K562 (cell line): ENCODE results near the gene ZNF667. TPM values are rescaled to one million over a fixed set of nuclear protein-coding genes. Genes with fewer than 3 reads are reported as not detected.
A peak's percentile ranks its signal among the peaks of the same experiment; 100 is the strongest.

Experiments used
- ATAC-seq: fragments of 200-7000 bp; cut with Tn5 transposase; 3 replicates; pipeline ENCODE4 v1.9.1; 2020; ENCODE audit warnings: moderate library complexity
- BruUV-seq: library from RNA; stranded (reverse); fragments of 400-500 nt; replicated peaks from 2 replicates; lab custom pipeline; 2021; lab: Mats Ljungman, UMichigan
- CTCF ChIA-PET: fragments of 300-600 bp; formaldehyde crosslinking; extraction: SDS; loops from one replicate; lab custom pipeline; 2021; ENCODE audit warnings: low intra/inter-chr PET ratio; lab: Yijun Ruan, JAX
- POLR2A ChIA-PET: fragments of 300-600, 350-650 bp; sonication (Branson Sonifier 250); formaldehyde crosslinking; extraction: SDS; loops from one replicate; lab custom pipeline; 2021; ENCODE audit warnings: antibody characterized with exemption, inconsistent platforms; lab: Yijun Ruan, JAX
- DNase-seq, 4 experiments: peaks; one replicate each; pipeline versions ENCODE4 v3.0.0 to v3.0.0-alpha.2; 2011 to 2018; ENCODE audit warnings: low spot score in 3 of 4, mixed read lengths in 3 of 4; ENCODE audit errors: extremely low read depth in 1 of 4
- FAIRE-seq: peaks from 2 replicates; lab custom pipeline; 2011; peaks lifted over from hg19 to GRCh38; lab: Jason Lieb, UNC
- H2AFZ ChIP-seq: 2 replicates; pipeline ENCODE4 v1.6.0; 2011; ENCODE audit warnings: low read depth, low read length, control low read depth, inconsistent platforms
- H3K27ac ChIP-seq: fragments of 200-600 bp; 3 replicates; pipeline ENCODE4 v1.8.0; 2011; ENCODE audit warnings: low read depth, mild to moderate bottlenecking, control low read depth, inconsistent platforms, low read length, moderate library complexity, mixed read lengths; ENCODE audit errors: extremely low read depth
- H3K27me3 ChIP-seq, 2 experiments: fragments of 300-600 bp in 1 of 2; 2 replicates in 1 of 2; 3 replicates in 1 of 2; pipeline versions ENCODE4 v1.6.0 to v1.8.0; 2011; ENCODE audit warnings: inconsistent platforms in 2 of 2, low read length in 2 of 2, mild to moderate bottlenecking in 1 of 2, mixed read lengths in 1 of 2, moderate library complexity in 1 of 2; ENCODE audit not compliant: control insufficient read depth in 2 of 2, insufficient read depth in 2 of 2
- H3K36me3 ChIP-seq: fragments of 300-600 bp; 3 replicates; pipeline ENCODE4 v1.8.0; 2011; ENCODE audit warnings: mild to moderate bottlenecking, low read length, inconsistent platforms; ENCODE audit not compliant: control insufficient read depth, insufficient read depth
- H3K4me1 ChIP-seq, 2 experiments: fragments of 200-600 bp in 1 of 2; replicated peaks in 1 of 2; 2 replicates in 1 of 2; 3 replicates in 1 of 2; pipeline versions ENCODE4 v1.5.1 to v1.8.0; 2011; ENCODE audit warnings: inconsistent platforms in 2 of 2, low read length in 2 of 2, mild to moderate bottlenecking in 1 of 2, mixed read lengths in 1 of 2, moderate library complexity in 1 of 2; ENCODE audit not compliant: control insufficient read depth in 2 of 2, insufficient read depth in 2 of 2
- H3K4me2 ChIP-seq: 2 replicates; pipeline ENCODE4 v1.6.1; 2011; ENCODE audit warnings: low read length, control low read depth, inconsistent platforms, mixed read lengths; ENCODE audit not compliant: insufficient read depth
- H3K4me3 ChIP-seq: fragments of 200-600 bp; sonication (generic), shearing (Covaris generic); 2 replicates; pipeline ENCODE4 v1.5.1; 2016; ENCODE audit warnings: control low read depth, inconsistent platforms
- H3K79me2 ChIP-seq: fragments of 200-600 bp; 3 replicates; pipeline ENCODE4 v1.8.0; 2011; ENCODE audit warnings: low read length, inconsistent platforms; ENCODE audit not compliant: control insufficient read depth, insufficient read depth
- H3K9ac ChIP-seq, 2 experiments: 2 replicates each; pipeline versions ENCODE4 v1.6.0 to v1.6.1; 2011; ENCODE audit warnings: low read depth in 2 of 2, low read length in 2 of 2, control low read depth in 1 of 2, inconsistent platforms in 1 of 2, mild to moderate bottlenecking in 1 of 2, mixed read lengths in 1 of 2; ENCODE audit not compliant: insufficient read depth in 1 of 2
- H3K9me1 ChIP-seq: one replicate; pipeline ENCODE4 v1.6.0; 2011; ENCODE audit warnings: inconsistent platforms, mild to moderate bottlenecking, low read length, moderate library complexity; ENCODE audit not compliant: control insufficient read depth, insufficient read depth
- H3K9me3 ChIP-seq: replicated peaks from 2 replicates; pipeline ENCODE4 v1.5.1; 2011; ENCODE audit warnings: low read depth, low read length, inconsistent platforms; ENCODE audit not compliant: control insufficient read depth, insufficient read depth
- H4K20me1 ChIP-seq: replicated peaks from 2 replicates; pipeline ENCODE4 v1.6.1; 2011; ENCODE audit warnings: low read length, inconsistent platforms, mixed read lengths; ENCODE audit not compliant: control insufficient read depth, insufficient read depth
- CBX5 ChIP-seq: IDR thresholded peaks from 2 replicates; pipeline ENCODE4 v1.6.1; 2014; ENCODE audit warnings: low read depth, borderline replicate concordance
- FOXJ2 ChIP-seq: fragments of 200-800 bp; sonication (Bioruptor generic); IDR thresholded peaks from 2 replicates; pipeline ENCODE4 v1.6.1; 2016; ENCODE audit warnings: missing genetic modification characterization, missing compliant biosample characterization
- FOXP1 ChIP-seq: sonication (generic); formaldehyde crosslinking; IDR thresholded peaks from 2 replicates; pipeline ENCODE4 v1.8.0; 2022; ENCODE audit warnings: mild to moderate bottlenecking, missing genetic modification reagents
- NEUROD1 ChIP-seq: fragments of 150-350 bp; IDR thresholded peaks from 2 replicates; pipeline ENCODE4 v1.6.1; 2014; ENCODE audit warnings: borderline replicate concordance, low read length, low read depth; ENCODE audit not compliant: partially characterized antibody
- NFYB ChIP-seq: IDR thresholded peaks from 2 replicates; pipeline ENCODE4 v1.6.1; 2011; ENCODE audit warnings: mild to moderate bottlenecking, moderate library complexity; ENCODE audit not compliant: insufficient read length; ENCODE audit errors: extremely low read depth
- PCBP1 ChIP-seq: fragments of 200-400 bp; formaldehyde crosslinking; IDR thresholded peaks from 2 replicates; pipeline ENCODE4 v1.6.1; 2018; ENCODE audit warnings: mild to moderate bottlenecking, low read depth, low read length; ENCODE audit not compliant: poor library complexity, severe bottlenecking
- PHTF2 ChIP-seq: fragments of 250-450 bp; sonication (Bioruptor Pico); IDR thresholded peaks from 2 replicates; pipeline ENCODE4 v1.5.0; 2021; ENCODE audit warnings: mild to moderate bottlenecking
- POLR2AphosphoS2 ChIP-seq: IDR thresholded peaks from 2 replicates; pipeline ENCODE4 v1.6.1; 2012; ENCODE audit warnings: low read length, improper control_type of control experiment
- RBM39 ChIP-seq: fragments of 200-400 bp; formaldehyde crosslinking; optimal IDR thresholded peaks from 2 replicates; pipeline ENCODE3; 2018; ENCODE audit warnings: low read depth, low read length
- SMARCA4 ChIP-seq: fragments of 450-650 bp; IDR thresholded peaks from 2 replicates; pipeline ENCODE4 v1.6.1; 2016
- TAF9B ChIP-seq: fragments of 450-650 bp; IDR thresholded peaks from 2 replicates; pipeline ENCODE4 v1.6.1; 2018; ENCODE audit warnings: mild to moderate bottlenecking; ENCODE audit not compliant: partially characterized antibody
- TBP ChIP-seq: optimal IDR thresholded peaks from 2 replicates; pipeline ENCODE3; 2011; ENCODE audit warnings: low read depth, low read length, improper control_type of control experiment
- TEAD2 ChIP-seq: fragments of 450-650 bp; IDR thresholded peaks from 2 replicates; pipeline ENCODE4 v1.6.1; 2016; ENCODE audit warnings: missing genetic modification characterization, control low read depth, missing compliant biosample characterization
- TRIM24 ChIP-seq, 2 experiments: fragments of 450-650 bp; IDR thresholded peaks; 2 replicates each; pipeline ENCODE4 v1.6.1; 2016
- TRIM28 ChIP-seq: fragments of 450-650 bp; IDR thresholded peaks from 2 replicates; pipeline ENCODE4 v1.6.1; 2017
- XRCC3 ChIP-seq: fragments of 450-650 bp; IDR thresholded peaks from 2 replicates; pipeline ENCODE4 v1.6.1; 2017; ENCODE audit warnings: mild to moderate bottlenecking, moderate library complexity
- ZNF274 ChIP-seq: IDR thresholded peaks from 2 replicates; pipeline ENCODE4 v1.6.1; 2011; ENCODE audit warnings: low read depth, mild to moderate bottlenecking, low read length, moderate library complexity, borderline replicate concordance
- ZNF408 ChIP-seq: fragments of 250-450 bp; sonication (Bioruptor Pico); IDR thresholded peaks from 2 replicates; pipeline ENCODE4 v1.4.0; 2020; ENCODE audit warnings: low read depth, mild to moderate bottlenecking, moderate library complexity
- ZNF79 ChIP-seq: fragments of 250-450 bp; sonication (Bioruptor Pico); IDR thresholded peaks from 2 replicates; pipeline ENCODE4 v1.4.0; 2020; ENCODE audit warnings: low read depth, mild to moderate bottlenecking, moderate library complexity
- WGBS: fragments of 100-300 bp; shearing (Covaris generic); methylation state at CpG from one replicate; pipeline ENCODE4 v1.1.6; 2016; ENCODE audit warnings: low coverage, mixed read lengths; ENCODE audit not compliant: insufficient coverage; ENCODE audit errors: missing lambda C conversion rate; 5-methylcytosine and 5-hydroxymethylcytosine counted together
- in situ Hi-C: fragments of 300-500 bp; cut with MboI; formaldehyde crosslinking; loops from 4 replicates; pipeline ENCODE4 v1.15.0; 2018; ENCODE audit warnings: inconsistent platforms, mixed read lengths
- intact Hi-C: fragments of 100-400 bp; cut with micrococcal nuclease; formaldehyde crosslinking; loops from 2 replicates; pipeline ENCODE4 v1.14.2; 2022
- polyA plus RNA-seq, 8 experiments: library from polyadenylated mRNA; depleted of rRNA in 4 of 8; stranded (reverse) in 5 of 8; unstranded in 3 of 8; fragments of >200 nt; fragmentation: Nextera tagmentation in 2 of 8; fragmentation: Illumina TruSeq in 1 of 8; extraction: Ambion mirVana in 2 of 8; extraction: Trizol in 1 of 8; gene quantifications; 2 replicates each; pipeline versions ENCODE4 v1.2.1 to v1.2.3, GENCODE V29; 2011 to 2014; ENCODE audit warnings: inconsistent platforms in 1 of 8, missing spikeins in 1 of 8
- total RNA-seq, 7 experiments: library from RNA; depleted of rRNA in 6 of 7; stranded (reverse); fragments of >200 nt in 6 of 7; fragmentation: Illumina TruSeq in 2 of 7; extraction: Trizol in 2 of 7; gene quantifications; 2 replicates each; pipeline versions ENCODE4 v1.2.1 to v1.2.3, GENCODE V29; 2011 to 2021; ENCODE audit warnings: low replicate concordance in 1 of 7
- TF ChIP-seq, protein P1 (sequence below): sonication (generic); formaldehyde crosslinking; IDR thresholded peaks from 2 replicates; pipeline ENCODE4 v1.8.0; 2022; ENCODE audit warnings: mild to moderate bottlenecking, missing genetic modification reagents
- TF ChIP-seq, protein P2 (sequence below): IDR thresholded peaks from 2 replicates; pipeline ENCODE4 v1.6.1; 2011; ENCODE audit not compliant: insufficient read length; ENCODE audit errors: extremely low read depth

Gene ZNF667
- total and polyA plus RNA-seq, 9 of the 15 experiments (the other 6 are each of a cell fraction or from before 2014, with no cell fraction given) = not detected

DNA sequence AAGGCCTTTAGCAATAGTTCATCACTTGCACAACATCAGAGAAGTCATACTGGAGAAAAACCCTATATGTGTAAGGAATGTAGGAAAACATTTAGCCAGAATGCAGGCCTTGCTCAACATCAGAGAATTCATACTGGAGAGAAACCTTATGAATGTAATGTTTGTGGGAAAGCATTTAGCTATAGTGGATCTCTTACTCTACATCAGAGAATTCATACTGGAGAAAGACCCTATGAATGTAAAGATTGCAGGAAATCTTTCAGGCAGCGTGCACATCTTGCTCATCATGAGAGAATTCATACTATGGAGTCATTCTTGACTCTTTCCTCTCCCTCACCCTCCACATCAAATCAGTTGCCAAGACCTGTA, 53.2 kb downstream of the ZNF667 start:
- DNase-seq = no peak
- CTCF ChIA-PET = no interaction called here
- Histone ChIP-seq H3K27ac (no peak overlapping the region), H3K4me2 (no peak overlapping the region), H3K4me3 (no peak overlapping the region), H3K27me3 (no peaks in the 10 kb centered on the region), H3K9me1 (no peaks in the 10 kb centered on the region), H3K9ac (no peak overlapping the region), H3K9me3 (peaks cover 15% of the 10 kb centered on the region), H4K20me1 (no peaks in the 10 kb centered on the region), H3K36me3 (peaks cover 4% of the 10 kb centered on the region; the same call in 1 of the 3 replicates), H2AFZ (no peak overlapping the region), H3K4me1 (no peaks in the 10 kb centered on the region), H3K79me2 (no peaks in the 10 kb centered on the region)
- BruUV-seq = no TSS peak
- no peak for ATAC-seq
- in situ Hi-C loops = no loop called here
- no peak for TF ChIP-seq TBP
- TF ChIP-seq, protein P1, sequence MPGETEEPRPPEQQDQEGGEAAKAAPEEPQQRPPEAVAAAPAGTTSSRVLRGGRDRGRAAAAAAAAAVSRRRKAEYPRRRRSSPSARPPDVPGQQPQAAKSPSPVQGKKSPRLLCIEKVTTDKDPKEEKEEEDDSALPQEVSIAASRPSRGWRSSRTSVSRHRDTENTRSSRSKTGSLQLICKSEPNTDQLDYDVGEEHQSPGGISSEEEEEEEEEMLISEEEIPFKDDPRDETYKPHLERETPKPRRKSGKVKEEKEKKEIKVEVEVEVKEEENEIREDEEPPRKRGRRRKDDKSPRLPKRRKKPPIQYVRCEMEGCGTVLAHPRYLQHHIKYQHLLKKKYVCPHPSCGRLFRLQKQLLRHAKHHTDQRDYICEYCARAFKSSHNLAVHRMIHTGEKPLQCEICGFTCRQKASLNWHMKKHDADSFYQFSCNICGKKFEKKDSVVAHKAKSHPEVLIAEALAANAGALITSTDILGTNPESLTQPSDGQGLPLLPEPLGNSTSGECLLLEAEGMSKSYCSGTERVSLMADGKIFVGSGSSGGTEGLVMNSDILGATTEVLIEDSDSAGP = no peak
- TF ChIP-seq CBX5 = 0 out of 2 replicates have a peak, but pooled peaks have one; percentile 56
- TF ChIP-seq NFYB = no peak
- TF ChIP-seq, protein P2, sequence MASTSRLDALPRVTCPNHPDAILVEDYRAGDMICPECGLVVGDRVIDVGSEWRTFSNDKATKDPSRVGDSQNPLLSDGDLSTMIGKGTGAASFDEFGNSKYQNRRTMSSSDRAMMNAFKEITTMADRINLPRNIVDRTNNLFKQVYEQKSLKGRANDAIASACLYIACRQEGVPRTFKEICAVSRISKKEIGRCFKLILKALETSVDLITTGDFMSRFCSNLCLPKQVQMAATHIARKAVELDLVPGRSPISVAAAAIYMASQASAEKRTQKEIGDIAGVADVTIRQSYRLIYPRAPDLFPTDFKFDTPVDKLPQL = no peak
- TF ChIP-seq FOXJ2 (tag) = no peak
- no peak for TF ChIP-seq SMARCA4
- TF ChIP-seq TEAD2 = no peak
- no peak for TF ChIP-seq ZNF408
- no peak for TF ChIP-seq NEUROD1
- TF ChIP-seq RBM39 = no peak
- TF ChIP-seq XRCC3 = peak; percentile 62; the same call in 1 of the 2 replicates
- TF ChIP-seq PCBP1 = no peak
- no peak for TF ChIP-seq ZNF79 (CRISPR knock-in tag)
- peak in 1 of 2 experiments; percentile 36; a peak in 1 of 4 replicates for TF ChIP-seq TRIM24 (IDR thresholded peaks at IDR 0.05)
- peak; percentile 85 for TF ChIP-seq TRIM28
- TF ChIP-seq FOXP1 (CRISPR knock-in tag) = no peak
- no peak for TF ChIP-seq POLR2AphosphoS2
- peak; percentile 100 for TF ChIP-seq ZNF274
- TF ChIP-seq TAF9B = no peak
- no peak for TF ChIP-seq PHTF2 (CRISPR knock-in tag)
- POLR2A ChIA-PET = no interaction called here
- intact Hi-C loops = no loop called here
- WGBS = 14% methylated on average over 1 of the region's 1 CpG
- no peak for FAIRE-seq
